Raji (cell line): ENCODE results near the gene CSNK1E.

Source experiments
- POLR2A ChIP-seq: IDR thresholded peaks from 2 replicates; pipeline ENCODE4 v1.6.1; 2011; ENCODE audit warnings: low read depth, low read length, control low read depth; ENCODE audit not compliant: insufficient read depth

Gene CSNK1E

GRCh38 chr22:38296372-38296771 lies 20.9 kb downstream of the CSNK1E start:
- no peak for TF ChIP-seq POLR2A

- no peak for TF ChIP-seq POLR2A
Observed at GRCh38 chr22:38295863-38296262, 21.4 kb downstream of the CSNK1E start.

- no peak for TF ChIP-seq POLR2A
Observed at GRCh38 chr22:38295339-38295738, 21.9 kb downstream of the CSNK1E start.

- no peak for TF ChIP-seq POLR2A
Observed at GRCh38 chr22:38294193-38294592, 23.0 kb downstream of the CSNK1E start.

GRCh38 chr22:38292694-38293093 lies 24.5 kb downstream of the CSNK1E start:
- TF ChIP-seq POLR2A: no peak

GRCh38 chr22:38291201-38291777 lies 25.9 kb downstream of the CSNK1E start:
- TF ChIP-seq POLR2A: no peak

- no peak for TF ChIP-seq POLR2A
Observed at GRCh38 chr22:38290347-38290746, 26.9 kb downstream of the CSNK1E start.

- TF ChIP-seq POLR2A: no peak
Observed at GRCh38 chr22:38289583-38290082, 27.6 kb downstream of the CSNK1E start.

GRCh38 chr22:38286915-38287669 lies 30.1 kb downstream of the CSNK1E start:
- no peak for TF ChIP-seq POLR2A

- no peak for TF ChIP-seq POLR2A
Observed at GRCh38 chr22:38285018-38285417, 32.2 kb downstream of the CSNK1E start.

- TF ChIP-seq POLR2A: no peak
Observed at GRCh38 chr22:38284042-38284402, 33.2 kb downstream of the CSNK1E start.

- no peak for TF ChIP-seq POLR2A
Observed at GRCh38 chr22:38282397-38282796, 34.8 kb downstream of the CSNK1E start.

GRCh38 chr22:38276166-38276565 lies 41.1 kb downstream of the CSNK1E start:
- TF ChIP-seq POLR2A: no peak

GRCh38 chr22:38273135-38273826 lies 44.0 kb downstream of the CSNK1E start:
- TF ChIP-seq POLR2A: no peak

- TF ChIP-seq POLR2A: peak; percentile 70
Observed at GRCh38 chr22:38272373-38273134, 44.7 kb downstream of the CSNK1E start, which contains the start of gene TMEM184B. Gene TMEM184B, minus strand, starts transcription at chr22:38273010. Its CDS starts 25,049 bp downstream, at chr22:38247961.
